H9 (cell line): ENCODE data around the gene CACNG6. TPM values are rescaled to one million over a fixed set of nuclear protein-coding genes. Genes with fewer than 3 reads are reported as not detected.

Experiments
- DNase-seq: peaks from one replicate; pipeline ENCODE4 v3.0.0-alpha.2; 2017
- H2AFZ ChIP-seq: one replicate; pipeline ENCODE4 v1.6.1; 2013; ENCODE audit warnings: mild to moderate bottlenecking, low read length, control low read depth, moderate library complexity
- H2AK5ac ChIP-seq: 2 replicates; pipeline ENCODE4 v1.6.1; 2013; ENCODE audit warnings: low read length, control low read depth, mixed read lengths; ENCODE audit not compliant: insufficient read length
- H2BK120ac ChIP-seq: one replicate; pipeline ENCODE4 v1.6.1; 2013; ENCODE audit warnings: low read depth, mild to moderate bottlenecking, low read length, control low read depth, inconsistent platforms; ENCODE audit not compliant: poor library complexity, severe bottlenecking
- H2BK12ac ChIP-seq: 2 replicates; pipeline ENCODE4 v1.6.1; 2013; ENCODE audit warnings: low read length, control low read depth, mixed read lengths, low read depth; ENCODE audit not compliant: insufficient read length
- H2BK15ac ChIP-seq: 2 replicates; pipeline ENCODE4 v1.6.1; 2013; ENCODE audit warnings: low read depth, low read length, control low read depth
- H2BK20ac ChIP-seq: one replicate; pipeline ENCODE4 v1.6.1; 2013; ENCODE audit warnings: low read depth, mild to moderate bottlenecking, low read length, control low read depth, inconsistent platforms; ENCODE audit not compliant: poor library complexity, severe bottlenecking
- H2BK5ac ChIP-seq: 2 replicates; pipeline ENCODE4 v1.6.1; 2013; ENCODE audit warnings: low read length, control low read depth, mixed read lengths; ENCODE audit not compliant: insufficient read length
- H3K14ac ChIP-seq: 2 replicates; pipeline ENCODE4 v1.6.1; 2013; ENCODE audit warnings: low read length, control low read depth; ENCODE audit not compliant: insufficient read depth
- H3K18ac ChIP-seq: 2 replicates; pipeline ENCODE4 v1.6.1; 2013; ENCODE audit warnings: low read depth, mild to moderate bottlenecking, mixed read lengths, low read length, control low read depth; ENCODE audit not compliant: insufficient read length
- H3K23ac ChIP-seq: 2 replicates; pipeline ENCODE4 v1.6.1; 2013; ENCODE audit warnings: low read length, control low read depth, mixed read lengths, low read depth; ENCODE audit not compliant: insufficient read length
- H3K23me2 ChIP-seq: 2 replicates; pipeline ENCODE4 v1.6.1; 2013; ENCODE audit warnings: low read depth, mild to moderate bottlenecking, mixed read lengths, low read length, control low read depth; ENCODE audit not compliant: insufficient read length, poor library complexity, severe bottlenecking
- H3K27ac ChIP-seq: 2 replicates; pipeline ENCODE4 v1.5.1; 2013; ENCODE audit warnings: low read length, control low read depth, mixed read lengths, low read depth; ENCODE audit not compliant: insufficient read length
- H3K27me3 ChIP-seq: 2 replicates; pipeline ENCODE4 v1.6.1; 2013; ENCODE audit warnings: low read length, control low read depth, inconsistent platforms; ENCODE audit not compliant: insufficient read depth
- H3K4ac ChIP-seq: 2 replicates; pipeline ENCODE4 v1.6.1; 2013; ENCODE audit warnings: low read depth, mild to moderate bottlenecking, control low read depth, inconsistent platforms, low read length, moderate library complexity
- H3K4me1 ChIP-seq: 2 replicates; pipeline ENCODE4 v1.6.1; 2013; ENCODE audit warnings: low read length, control low read depth, inconsistent platforms; ENCODE audit not compliant: insufficient read depth
- H3K4me2 ChIP-seq: 2 replicates; pipeline ENCODE4 v1.6.1; 2013; ENCODE audit warnings: low read length, control low read depth, mixed read lengths; ENCODE audit not compliant: insufficient read length, insufficient read depth
- H3K56ac ChIP-seq: 2 replicates; pipeline ENCODE4 v1.6.1; 2013; ENCODE audit warnings: low read depth, mild to moderate bottlenecking, mixed read lengths, low read length, control low read depth; ENCODE audit not compliant: insufficient read length
- H3K79me1 ChIP-seq: 2 replicates; pipeline ENCODE4 v1.6.1; 2013; ENCODE audit warnings: low read depth, mild to moderate bottlenecking, moderate library complexity, low read length, control low read depth, inconsistent platforms; ENCODE audit not compliant: insufficient read depth, poor library complexity, severe bottlenecking
- H3K79me2 ChIP-seq: 2 replicates; pipeline ENCODE4 v1.6.1; 2013; ENCODE audit warnings: low read length, control low read depth, inconsistent platforms; ENCODE audit not compliant: insufficient read depth
- H3K9ac ChIP-seq: 2 replicates; pipeline ENCODE4 v1.6.1; 2013; ENCODE audit warnings: low read length, control low read depth, mixed read lengths; ENCODE audit not compliant: insufficient read length; ENCODE audit errors: extremely low read depth
- H3K9me3 ChIP-seq: one replicate; pipeline ENCODE4 v1.6.1; 2013; ENCODE audit warnings: low read depth, low read length, inconsistent platforms; ENCODE audit not compliant: control insufficient read depth
- H3T11ph ChIP-seq: one replicate; pipeline ENCODE4 v1.6.1; 2013; ENCODE audit warnings: mild to moderate bottlenecking, low read length, control low read depth, inconsistent platforms
- H4K20me1 ChIP-seq: one replicate; pipeline ENCODE4 v1.6.1; 2013; ENCODE audit not compliant: control insufficient read depth, insufficient read length, insufficient read depth
- H4K5ac ChIP-seq: 2 replicates; pipeline ENCODE4 v1.6.1; 2013; ENCODE audit warnings: low read depth, mild to moderate bottlenecking, mixed read lengths, low read length, control low read depth; ENCODE audit not compliant: insufficient read length
- H4K8ac ChIP-seq: replicated peaks from 2 replicates; pipeline ENCODE4 v1.6.1; 2013; ENCODE audit warnings: low read length, control low read depth, mixed read lengths, low read depth; ENCODE audit not compliant: insufficient read length
- H4K91ac ChIP-seq: 2 replicates; pipeline ENCODE4 v1.6.1; 2013; ENCODE audit warnings: low read depth, mild to moderate bottlenecking, moderate library complexity, mixed read lengths, low read length, control low read depth; ENCODE audit not compliant: insufficient read length
- H3K27ac Mint-ChIP-seq, 3 experiments: 2 replicates in 2 of 3; 3 replicates in 1 of 3; pipeline ENCODE4 v1.8.0; 2020 to 2021; ENCODE audit warnings: mixed read lengths in 3 of 3, mild to moderate bottlenecking in 1 of 3, moderate library complexity in 1 of 3
- H3K27me3 Mint-ChIP-seq: 2 replicates; pipeline ENCODE4 v1.8.0; 2021; ENCODE audit warnings: low read depth, mild to moderate bottlenecking, moderate library complexity, mixed read lengths
- H3K36me3 Mint-ChIP-seq, 3 experiments: 2 replicates in 2 of 3; 3 replicates in 1 of 3; pipeline ENCODE4 v1.8.0; 2020 to 2021; ENCODE audit warnings: low read depth in 3 of 3, mixed read lengths in 3 of 3; ENCODE audit not compliant: insufficient read depth in 1 of 3
- H3K4me1 Mint-ChIP-seq, 2 experiments: 2 replicates each; pipeline ENCODE4 v1.8.0; 2020; ENCODE audit warnings: mixed read lengths in 2 of 2
- H3K4me3 Mint-ChIP-seq, 2 experiments: 2 replicates in 1 of 2; 3 replicates in 1 of 2; pipeline ENCODE4 v1.8.0; 2020 to 2021; ENCODE audit warnings: mild to moderate bottlenecking in 2 of 2, mixed read lengths in 2 of 2, moderate library complexity in 1 of 2
- H3K9me3 Mint-ChIP-seq, 2 experiments: 2 replicates in 1 of 2; 3 replicates in 1 of 2; pipeline ENCODE4 v1.8.0; 2020; ENCODE audit warnings: mild to moderate bottlenecking in 2 of 2, mixed read lengths in 2 of 2, moderate library complexity in 1 of 2
- CTCF ChIP-seq: fragments of 200-600 bp; sonication (generic); conservative IDR thresholded peaks from 3 replicates; pipeline ENCODE4 v1.8.0; 2021; ENCODE audit warnings: antibody characterized with exemption, mild to moderate bottlenecking
- WGBS: extraction: QIAGEN DNeasy Blood & Tissue Kit; methylation state at CpG from one replicate; pipeline ENCODE4 v1.1.7; 2013; ENCODE audit warnings: missing lambda C conversion rate, low lambda C conversion rate, mixed read lengths; ENCODE audit not compliant: insufficient read length; ENCODE audit errors: extremely low coverage; 5-methylcytosine and 5-hydroxymethylcytosine counted together
- total RNA-seq: library from RNA; stranded (reverse); gene quantifications from 2 replicates; pipeline ENCODE4 v1.2.1, GENCODE V29; 2021

Gene CACNG6
- total RNA-seq, 1 experiment from 2014 or later = 1.6 TPM

- Histone ChIP-seq H3K27ac (no peak overlapping the region), H4K20me1 (no peaks in the 10 kb centered on the region), H4K8ac (no peak overlapping the region), H3T11ph (no peak overlapping the region), H3K4me2 (no peak overlapping the region), H3K4ac (no peak overlapping the region), H3K79me1 (no peaks in the 10 kb centered on the region), H3K9ac (no peak overlapping the region), H2BK12ac (no peak overlapping the region), H2AFZ (no peak overlapping the region), H3K27me3 (no peaks in the 10 kb centered on the region), H2AK5ac (no peak overlapping the region), H4K91ac (no peak overlapping the region), H3K9me3 (no peaks in the 10 kb centered on the region), H2BK15ac (no peak overlapping the region), H4K5ac (no peak overlapping the region), H2BK5ac (no peak overlapping the region), H3K23me2 (no peaks in the 10 kb centered on the region), H2BK20ac (no peak overlapping the region), H3K79me2 (no peaks in the 10 kb centered on the region), H3K56ac (no peak overlapping the region), H2BK120ac (no peak overlapping the region), H3K14ac (no peak overlapping the region), H3K23ac (no peak overlapping the region), H3K18ac (no peak overlapping the region), H3K4me1 (peaks cover 4% of the 10 kb centered on the region; the same call in 1 of the 2 replicates)
- DNase-seq = no peak
- Mint-ChIP-seq H3K27ac (no peak overlapping the region), H3K9me3 (peaks cover 0 to 2% of the 10 kb centered on the region in 2 experiments; a peak in 1 of 5 replicates), H3K27me3 (peaks cover 11% of the 10 kb centered on the region; the same call in 1 of the 2 replicates), H3K36me3 (no peaks in the 10 kb centered on the region), H3K4me1 (peaks cover 16 to 17% of the 10 kb centered on the region in 2 experiments), H3K4me3 (no peak overlapping the region)
- TF ChIP-seq CTCF = no peak
- no CpG with 5 or more reads among the region's 3 CpGs for WGBS
These were observed 51.6 kb downstream of the CACNG6 start for GRCh38 chr19:54042989-54043388.
